ENCODE measurements around the gene ATF4. TPM values are rescaled to one million over a fixed set of nuclear protein-coding genes. Genes with fewer than 3 reads are reported as not detected.

ATF4 gene
- total RNA-seq, 2 donors from 2014 or later = 294 to 334 TPM

- peaks cover 34% of the 10 kb centered on the region for H3K4me1 ChIP-seq (replicated peaks)
- H3K9me3 ChIP-seq = no peaks in the 10 kb centered on the region
- intact Hi-C loops (cut with DNase I) = loop anchor here (5.0 to 10.0 kb wide), 3 partner anchors 33 to 653 kb away; partner anchors contain the start of genes CBX6 and SYNGR1
- no peak for DNase-seq (ENCODE audit: low spot score)
- H3K4me3 ChIP-seq = no peak overlapping the region
- 72% methylated on average over 10 of the region's 10 CpGs for WGBS
- no peaks in the 10 kb centered on the region for H3K27me3 ChIP-seq (replicated peaks; ENCODE audit: insufficient read depth)
- peaks cover 6 to 22% of the 10 kb centered on the region in 2 donors for H3K36me3 ChIP-seq
- no peak for TF ChIP-seq CTCF (IDR thresholded peaks at IDR 0.05)
- TF ChIP-seq POLR2A (IDR thresholded peaks at IDR 0.05) = no peak
- TF ChIP-seq POLR2AphosphoS5 (IDR thresholded peaks at IDR 0.05) = no peak
- peak overlapping the region in 1 of 2 donors; percentile 100 for H3K27ac ChIP-seq
Observed at GRCh38 chr22:39524753-39525657, 4.6 kb downstream of the ATF4 start.

DNA sequence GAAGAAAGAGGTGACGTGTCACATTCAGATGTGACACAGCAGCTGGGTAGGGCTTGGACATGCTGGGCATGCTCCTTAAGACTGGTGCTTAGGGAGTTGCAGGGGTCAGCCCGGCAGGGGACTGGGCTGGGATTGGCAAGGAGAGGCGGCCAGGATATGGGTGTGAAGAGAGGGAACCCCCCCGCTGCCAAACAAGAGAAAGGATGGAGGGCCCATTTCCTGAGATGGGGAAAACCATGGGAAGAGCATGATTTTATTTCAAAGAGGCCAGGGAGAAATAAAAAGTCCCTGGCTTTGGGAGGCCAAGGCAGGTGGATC, 5.3 kb downstream of the ATF4 start:
- TF ChIP-seq CTCF (IDR thresholded peaks at IDR 0.05) (no peak), POLR2AphosphoS5 (IDR thresholded peaks at IDR 0.05) (no peak), POLR2A (IDR thresholded peaks at IDR 0.05) (no peak)
- Histone ChIP-seq H3K4me3 (no peak overlapping the region), H3K9me3 (no peaks in the 10 kb centered on the region), H3K27me3 (replicated peaks; ENCODE audit: insufficient read depth) (no peaks in the 10 kb centered on the region), H3K27ac (peak overlapping the region in 1 of 2 donors; percentile 100), H3K4me1 (replicated peaks) (peaks cover 38% of the 10 kb centered on the region), H3K36me3 (peaks cover 6 to 22% of the 10 kb centered on the region in 2 donors)
- WGBS = 84% methylated on average over 4 of the region's 4 CpGs
- no peak for DNase-seq (ENCODE audit: low spot score)
- intact Hi-C loops (cut with DNase I) = loop anchor here (5.0 to 10.0 kb wide), 2 partner anchors 33 to 181 kb away; partner anchors contain the start of gene SYNGR1

GRCh38 chr22:39526736-39527171, 6.4 kb downstream of the ATF4 start:
- peaks cover 2 to 14% of the 10 kb centered on the region in 2 donors for H3K36me3 ChIP-seq
- H3K4me1 ChIP-seq (replicated peaks) = peaks cover 48% of the 10 kb centered on the region

GRCh38 chr22:39527481-39527961, 7.2 kb downstream of the ATF4 start:
- peak; percentile 69 for DNase-seq (ENCODE audit: low spot score)
- TF ChIP-seq CTCF (IDR thresholded peaks at IDR 0.05) = no peak
- no peak for TF ChIP-seq POLR2A (IDR thresholded peaks at IDR 0.05)
- peak; percentile 59 for TF ChIP-seq POLR2AphosphoS5 (IDR thresholded peaks at IDR 0.05)
- 36% methylated on average over 6 of the region's 6 CpGs for WGBS
- H3K36me3 ChIP-seq = peaks cover 0 to 6% of the 10 kb centered on the region in 2 donors
- H3K27me3 ChIP-seq (replicated peaks; ENCODE audit: insufficient read depth) = no peaks in the 10 kb centered on the region
- H3K4me3 ChIP-seq = no peak overlapping the region
- H3K4me1 ChIP-seq (replicated peaks) = peaks cover 48% of the 10 kb centered on the region
- intact Hi-C loops (cut with DNase I) = loop anchor here (5.0 to 10.0 kb wide), 2 partner anchors 35 to 183 kb away; partner anchors contain the start of gene SYNGR1
- H3K27ac ChIP-seq = peak overlapping the region; percentile 62 to 64
- H3K9me3 ChIP-seq = no peaks in the 10 kb centered on the region

More at GRCh38 chr22:39526736-39527171, 6.4 kb downstream of the ATF4 start:
- Histone ChIP-seq H3K4me3 (no peak overlapping the region), H3K27ac (peak overlapping the region in 1 of 2 donors; percentile 62), H3K9me3 (no peaks in the 10 kb centered on the region), H3K27me3 (replicated peaks; ENCODE audit: insufficient read depth) (no peaks in the 10 kb centered on the region)
- TF ChIP-seq CTCF (IDR thresholded peaks at IDR 0.05) (no peak), POLR2AphosphoS5 (IDR thresholded peaks at IDR 0.05) (no peak), POLR2A (IDR thresholded peaks at IDR 0.05) (no peak)
- intact Hi-C loops (cut with DNase I) = loop anchor here (5.0 to 10.0 kb wide), 2 partner anchors 34 to 182 kb away; partner anchors contain the start of gene SYNGR1
- 73% methylated on average over 4 of the region's 4 CpGs for WGBS
- DNase-seq (ENCODE audit: low spot score) = no peak
